Neural progenitor cell (in vitro differentiated cells): Measurements from ENCODE around the gene CELSR1. TPM values are rescaled to one million over a fixed set of nuclear protein-coding genes. Genes with fewer than 3 reads are reported as not detected.

Experiments
- DNase-seq: peaks from one replicate; pipeline ENCODE4 v3.0.0-alpha.2; 2016; ENCODE audit warnings: low spot score
- H2AFZ ChIP-seq: fragments of 200-600 bp; sonication (generic); replicated peaks from 2 replicates; pipeline ENCODE4 v1.6.1; 2016; ENCODE audit warnings: antibody characterized with exemption
- H3F3A ChIP-seq: fragments of 200-600 bp; sonication (generic); 2 replicates; pipeline ENCODE4 v1.6.1; 2016; ENCODE audit warnings: antibody characterized with exemption, low read depth
- H3K27ac ChIP-seq: fragments of 200-600 bp; sonication (generic); 2 replicates; pipeline ENCODE4 v1.5.1; 2016; ENCODE audit warnings: mild to moderate bottlenecking
- H3K27me3 ChIP-seq: fragments of 200-600 bp; sonication (generic); 2 replicates; pipeline ENCODE4 v1.6.1; 2016; ENCODE audit warnings: mild to moderate bottlenecking, moderate library complexity
- H3K36me3 ChIP-seq: fragments of 200-600 bp; sonication (generic); 2 replicates; pipeline ENCODE4 v1.5.1; 2016
- H3K4me1 ChIP-seq: fragments of 200-600 bp; sonication (generic); 2 replicates; pipeline ENCODE4 v1.6.1; 2016; ENCODE audit warnings: mixed run types
- H3K4me2 ChIP-seq: fragments of 200-600 bp; sonication (generic); 2 replicates; pipeline ENCODE4 v1.6.1; 2016
- H3K4me3 ChIP-seq: fragments of 200-600 bp; sonication (generic); 2 replicates; pipeline ENCODE4 v1.5.1; 2016
- H3K79me2 ChIP-seq: fragments of 200-600 bp; sonication (generic); 2 replicates; pipeline ENCODE4 v1.6.1; 2016; ENCODE audit warnings: low read depth
- H3K9ac ChIP-seq: fragments of 200-600 bp; sonication (generic); 2 replicates; pipeline ENCODE4 v1.6.1; 2016
- H3K9me3 ChIP-seq: fragments of 200-600 bp; sonication (generic); 2 replicates; pipeline ENCODE4 v1.5.1; 2016; ENCODE audit warnings: low read depth
- H4K20me1 ChIP-seq: fragments of 200-600 bp; sonication (generic); 2 replicates; pipeline ENCODE4 v1.6.1; 2016; ENCODE audit warnings: low read depth
- H3K27ac Mint-ChIP-seq: 3 replicates; pipeline ENCODE4 v1.8.0; 2021; ENCODE audit warnings: mixed read lengths
- H3K27me3 Mint-ChIP-seq: 2 replicates; pipeline ENCODE4 v1.8.0; 2022; ENCODE audit warnings: low read depth, mild to moderate bottlenecking, inconsistent platforms, moderate library complexity, mixed read lengths; ENCODE audit not compliant: insufficient read depth
- H3K36me3 Mint-ChIP-seq: 3 replicates; pipeline ENCODE4 v1.8.0; 2021; ENCODE audit warnings: mixed read lengths
- H3K4me1 Mint-ChIP-seq: 3 replicates; pipeline ENCODE4 v1.8.0; 2021; ENCODE audit warnings: mixed read lengths
- H3K4me3 Mint-ChIP-seq: 3 replicates; pipeline ENCODE4 v1.8.0; 2021; ENCODE audit warnings: mild to moderate bottlenecking, moderate library complexity, mixed read lengths
- H3K9me3 Mint-ChIP-seq: 3 replicates; pipeline ENCODE4 v1.8.0; 2020; ENCODE audit warnings: mixed read lengths
- CTCF ChIP-seq: fragments of 200-600 bp; sonication (generic); IDR thresholded peaks from 2 replicates; pipeline ENCODE4 v1.5.1; 2017; ENCODE audit warnings: antibody characterized with exemption, mild to moderate bottlenecking
- EZH2 ChIP-seq: fragments of 200-600 bp; sonication (generic); IDR thresholded peaks from 2 replicates; pipeline ENCODE4 v1.6.1; 2017; ENCODE audit warnings: antibody characterized with exemption, mild to moderate bottlenecking, moderate library complexity
- EZH2phosphoT487 ChIP-seq: fragments of 200-600 bp; sonication (generic); IDR thresholded peaks from 2 replicates; pipeline ENCODE4 v1.6.1; 2017; ENCODE audit warnings: antibody characterized with exemption
- total RNA-seq: library from RNA; depleted of rRNA; stranded (reverse); fragments of >200 nt; gene quantifications from 2 replicates; pipeline ENCODE4 v1.2.3, GENCODE V29; 2015; ENCODE audit warnings: low replicate concordance

CELSR1 gene
- total RNA-seq, 1 donor from 2014 or later: 12.3 TPM

DNA sequence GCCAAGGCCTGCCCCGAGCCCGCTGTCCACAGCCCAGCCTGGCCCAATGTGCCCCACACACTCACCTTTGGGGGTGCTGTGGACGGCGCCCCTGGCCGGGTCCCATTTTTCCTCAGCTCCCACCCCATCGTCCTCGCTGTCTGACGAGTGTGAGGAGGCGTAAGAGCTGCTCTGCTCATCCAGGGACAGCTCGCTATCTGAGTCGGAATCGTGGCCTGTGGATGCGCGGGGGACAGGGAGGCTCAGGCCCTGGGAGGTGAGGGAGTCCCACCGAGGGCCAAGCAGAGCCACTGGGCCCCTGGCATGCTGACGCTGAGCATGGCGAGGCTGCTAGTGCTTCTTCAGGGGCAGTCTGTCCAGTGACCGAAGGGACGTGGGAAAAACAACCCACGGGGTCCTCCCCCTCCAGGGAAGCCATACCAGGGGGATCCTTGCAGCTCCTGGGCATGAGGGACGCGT lies 172.2 kb downstream of the CELSR1 start:
- H3K27ac Mint-ChIP-seq: no peak overlapping the region
- Histone ChIP-seq H3K79me2 (no peaks in the 10 kb centered on the region), H3K9me3 (no peaks in the 10 kb centered on the region), H3K27ac (no peak overlapping the region), H3K4me1 (no peaks in the 10 kb centered on the region), H3K4me3 (no peak overlapping the region), H3K9ac (no peak overlapping the region), H3K4me2 (no peak overlapping the region), H3K27me3 (no peaks in the 10 kb centered on the region), H4K20me1 (no peaks in the 10 kb centered on the region), H3K36me3 (no peaks in the 10 kb centered on the region), H3F3A (no peaks in the 10 kb centered on the region), H2AFZ (no peak overlapping the region)
- H3K36me3 Mint-ChIP-seq: peaks cover 14% of the 10 kb centered on the region
- H3K4me1 Mint-ChIP-seq: peaks cover 6% of the 10 kb centered on the region
- TF ChIP-seq EZH2 (no peak), EZH2phosphoT487 (no peak), CTCF (no peak)
- no peaks in the 10 kb centered on the region for H3K9me3 Mint-ChIP-seq
- peaks cover 5% of the 10 kb centered on the region for H3K27me3 Mint-ChIP-seq
- no peak for DNase-seq
- H3K4me3 Mint-ChIP-seq: no peak overlapping the region

DNA sequence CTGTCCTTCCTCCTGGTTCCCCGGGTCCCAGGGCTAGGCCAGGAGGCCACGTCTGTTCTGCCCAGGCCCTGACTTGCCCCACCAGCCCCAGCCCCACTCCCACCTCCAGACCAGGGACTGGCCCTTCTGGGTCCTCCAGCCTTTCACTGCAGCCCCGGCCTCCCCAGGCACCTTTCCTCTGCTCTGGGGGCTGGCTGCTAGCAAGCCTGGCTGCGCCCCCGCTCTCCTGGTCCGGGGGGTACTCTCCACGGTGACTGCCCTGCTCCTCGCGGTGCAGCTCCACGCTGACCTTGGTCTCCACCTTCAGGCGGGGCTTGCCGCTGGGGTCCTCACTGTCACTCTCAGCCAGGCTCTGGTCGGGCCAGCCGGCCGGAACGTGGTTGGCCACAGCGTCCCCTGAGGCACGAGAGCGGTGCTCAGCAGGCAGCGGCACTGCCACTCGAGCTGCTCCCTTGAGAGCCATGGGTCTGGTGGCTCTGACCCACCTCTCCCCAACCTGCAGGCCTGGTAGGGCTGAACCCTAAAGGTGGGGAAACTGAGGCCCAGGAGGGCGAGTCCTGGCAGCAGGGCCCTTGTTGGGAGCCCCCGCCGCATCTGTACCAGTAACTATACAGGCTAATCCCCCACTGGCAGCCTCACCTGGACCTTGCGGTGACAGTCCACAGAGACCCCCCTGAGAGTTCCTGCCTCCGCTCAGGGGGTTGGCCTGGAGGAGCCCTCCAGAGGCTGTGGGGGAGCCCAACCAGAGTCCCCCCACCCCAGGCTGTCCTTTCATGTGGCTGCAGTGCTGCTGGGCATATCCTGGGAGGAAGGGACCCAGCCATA lies 172.9 kb downstream of the CELSR1 start:
- Histone ChIP-seq H3K79me2 (no peaks in the 10 kb centered on the region), H3K4me1 (no peaks in the 10 kb centered on the region), H3K27ac (no peak overlapping the region), H3K27me3 (no peaks in the 10 kb centered on the region), H3F3A (no peaks in the 10 kb centered on the region), H4K20me1 (no peaks in the 10 kb centered on the region), H3K9me3 (no peaks in the 10 kb centered on the region), H3K4me2 (no peak overlapping the region), H3K36me3 (no peaks in the 10 kb centered on the region), H2AFZ (no peak overlapping the region), H3K4me3 (no peak overlapping the region), H3K9ac (no peak overlapping the region)
- Mint-ChIP-seq H3K4me3 (no peak overlapping the region), H3K36me3 (peaks cover 14% of the 10 kb centered on the region), H3K9me3 (no peaks in the 10 kb centered on the region), H3K4me1 (peaks cover 5% of the 10 kb centered on the region), H3K27me3 (peaks cover 5% of the 10 kb centered on the region), H3K27ac (no peak overlapping the region)
- TF ChIP-seq EZH2 (no peak), EZH2phosphoT487 (no peak), CTCF (no peak)
- no peak for DNase-seq

DNA sequence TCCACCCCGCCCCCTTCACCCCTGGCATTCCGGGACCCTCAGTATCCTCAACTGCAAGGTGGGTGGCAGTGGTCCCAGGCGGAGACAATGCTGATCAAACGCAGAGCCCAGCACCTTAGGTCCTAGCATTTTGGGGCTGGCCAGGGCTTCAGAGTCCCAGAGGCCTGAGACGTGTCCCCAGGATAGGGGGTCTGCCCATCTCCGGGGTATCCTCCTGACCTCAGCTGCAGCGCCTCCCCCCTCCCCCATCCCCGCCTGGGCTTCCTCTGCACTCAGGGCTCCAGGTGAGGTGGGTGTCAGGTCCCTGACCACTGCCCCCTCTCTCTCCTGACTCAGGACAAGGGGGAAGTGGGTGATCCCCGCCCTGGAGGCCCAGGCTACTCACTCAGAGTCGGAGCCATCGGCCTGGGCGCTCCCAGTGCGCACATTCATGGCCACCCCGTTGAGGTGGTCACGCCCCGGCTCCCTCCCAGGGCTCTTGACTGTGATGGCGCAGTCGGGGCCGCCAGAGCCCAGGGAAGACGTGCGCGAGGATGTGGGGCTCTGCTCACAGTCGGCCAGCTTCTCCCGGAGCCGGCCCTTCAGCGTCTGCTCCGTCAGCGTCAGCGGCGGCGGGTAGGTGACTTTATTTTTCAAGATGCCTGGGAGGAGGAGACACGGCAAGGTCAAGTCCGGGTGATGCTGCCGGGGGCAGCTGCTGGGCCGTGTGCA lies 173.7 kb downstream of the CELSR1 start:
- Histone ChIP-seq H3K27me3 (no peaks in the 10 kb centered on the region), H3K9me3 (no peaks in the 10 kb centered on the region), H3K27ac (no peak overlapping the region), H3K9ac (no peak overlapping the region), H2AFZ (no peak overlapping the region), H4K20me1 (no peaks in the 10 kb centered on the region), H3K36me3 (no peaks in the 10 kb centered on the region), H3K4me2 (no peak overlapping the region), H3K4me1 (no peaks in the 10 kb centered on the region), H3K79me2 (no peaks in the 10 kb centered on the region), H3K4me3 (no peak overlapping the region), H3F3A (no peaks in the 10 kb centered on the region)
- H3K9me3 Mint-ChIP-seq: no peaks in the 10 kb centered on the region
- peaks cover 5% of the 10 kb centered on the region for H3K27me3 Mint-ChIP-seq
- H3K27ac Mint-ChIP-seq: no peak overlapping the region
- DNase-seq: no peak
- peaks cover 15% of the 10 kb centered on the region for H3K36me3 Mint-ChIP-seq
- TF ChIP-seq EZH2 (no peak), EZH2phosphoT487 (no peak), CTCF (no peak)
- H3K4me1 Mint-ChIP-seq: peaks cover 5% of the 10 kb centered on the region
- H3K4me3 Mint-ChIP-seq: no peak overlapping the region
